WTC11 (cell line): ENCODE measurements around the gene GABBR2. TPM values are rescaled to one million over a fixed set of nuclear protein-coding genes. Genes with fewer than 3 reads are reported as not detected.

Experiments
- ATAC-seq: fragments of 200-7000 bp; cut with Tn5 transposase; 2 replicates; pipeline ENCODE4 v1.10.0; 2021; ENCODE audit warnings: mild to moderate bottlenecking, moderate library complexity
- CTCF ChIA-PET: fragments of 300-600 bp; sonication (Branson Sonifier 250); formaldehyde crosslinking; loops from one replicate; lab custom pipeline; 2021; ENCODE audit warnings: antibody characterized with exemption; lab: Charles Lee
- POLR2A ChIA-PET: fragments of 350-600 bp; sonication (Branson Sonifier 250); formaldehyde crosslinking; loops from one replicate; lab custom pipeline; 2021; ENCODE audit warnings: antibody characterized with exemption; lab: Charles Lee
- DNase-seq: peaks from one replicate; pipeline ENCODE4 v3.0.0; 2021; ENCODE audit warnings: low spot score
- H3K27ac Mint-ChIP-seq: 2 replicates; pipeline ENCODE4 v1.8.0; 2021; ENCODE audit warnings: mixed read lengths
- H3K27me3 Mint-ChIP-seq: 2 replicates; pipeline ENCODE4 v1.8.0; 2021; ENCODE audit warnings: low read depth, mild to moderate bottlenecking, moderate library complexity, mixed read lengths
- H3K36me3 Mint-ChIP-seq: 2 replicates; pipeline ENCODE4 v1.8.0; 2021; ENCODE audit warnings: mixed read lengths
- H3K4me1 Mint-ChIP-seq: 2 replicates; pipeline ENCODE4 v1.8.0; 2022; ENCODE audit warnings: mixed read lengths
- H3K4me3 Mint-ChIP-seq: 2 replicates; pipeline ENCODE4 v1.8.0; 2021; ENCODE audit warnings: mild to moderate bottlenecking, moderate library complexity, mixed read lengths
- H3K9me3 Mint-ChIP-seq: 2 replicates; pipeline ENCODE4 v1.8.0; 2021; ENCODE audit warnings: mixed read lengths
- AFF4 ChIP-seq: sonication (generic); formaldehyde crosslinking; IDR thresholded peaks from 2 replicates; pipeline ENCODE4 v1.8.1; 2023; ENCODE audit warnings: mild to moderate bottlenecking, missing genetic modification reagents, borderline replicate concordance
- ATF3 ChIP-seq: sonication (generic); formaldehyde crosslinking; conservative IDR thresholded peaks from 2 replicates; pipeline ENCODE4 v1.8.1; 2022; ENCODE audit warnings: mild to moderate bottlenecking, missing genetic modification reagents
- ATF6 ChIP-seq: sonication (generic); formaldehyde crosslinking; IDR thresholded peaks from 2 replicates; pipeline ENCODE4 v1.8.1; 2023; ENCODE audit warnings: mild to moderate bottlenecking, missing genetic modification reagents
- E2F4 ChIP-seq: sonication (generic); formaldehyde crosslinking; IDR thresholded peaks from 2 replicates; pipeline ENCODE4 v1.8.1; 2022; ENCODE audit warnings: low read depth, mild to moderate bottlenecking, moderate library complexity, missing genetic modification reagents, borderline replicate concordance
- GABPB1 ChIP-seq: sonication (generic); formaldehyde crosslinking; IDR thresholded peaks from 2 replicates; pipeline ENCODE4 v1.8.1; 2023; ENCODE audit warnings: mild to moderate bottlenecking, missing genetic modification reagents
- HMGXB4 ChIP-seq: sonication (generic); formaldehyde crosslinking; IDR thresholded peaks from 2 replicates; pipeline ENCODE4 v1.8.1; 2023; ENCODE audit warnings: mild to moderate bottlenecking, moderate library complexity, missing genetic modification reagents
- MLX ChIP-seq: sonication (generic); formaldehyde crosslinking; IDR thresholded peaks from 2 replicates; pipeline ENCODE4 v1.8.1; 2023; ENCODE audit warnings: mild to moderate bottlenecking, missing genetic modification reagents, moderate library complexity
- NFATC4 ChIP-seq: fragments of 250-450 bp; sonication (Bioruptor Pico); IDR thresholded peaks from 2 replicates; pipeline ENCODE4 v1.9.0; 2021; ENCODE audit warnings: mild to moderate bottlenecking
- NFE2L1 ChIP-seq: sonication (generic); formaldehyde crosslinking; IDR thresholded peaks from 2 replicates; pipeline ENCODE4 v1.8.1; 2023; ENCODE audit warnings: missing genetic modification reagents
- NR1H2 ChIP-seq: sonication (generic); formaldehyde crosslinking; IDR thresholded peaks from 2 replicates; pipeline ENCODE4 v1.9.0; 2021; ENCODE audit warnings: mild to moderate bottlenecking, moderate library complexity, missing genetic modification reagents
- RELA ChIP-seq: sonication (generic); formaldehyde crosslinking; IDR thresholded peaks from 2 replicates; pipeline ENCODE4 v1.8.1; 2022; ENCODE audit warnings: missing genetic modification reagents, mild to moderate bottlenecking, borderline replicate concordance
- SOX15 ChIP-seq: fragments of 250-450 bp; sonication (Bioruptor Pico); IDR thresholded peaks from 2 replicates; pipeline ENCODE4 v1.9.0; 2021; ENCODE audit warnings: mild to moderate bottlenecking
- STAT6 ChIP-seq: sonication (generic); formaldehyde crosslinking; conservative IDR thresholded peaks from 2 replicates; pipeline ENCODE4 v1.8.1; 2023; ENCODE audit warnings: mild to moderate bottlenecking, low read depth, missing genetic modification reagents, moderate library complexity
- ZNF219 ChIP-seq: sonication (generic); formaldehyde crosslinking; IDR thresholded peaks from 2 replicates; pipeline ENCODE4 v1.8.0; 2023; ENCODE audit warnings: missing genetic modification reagents, mild to moderate bottlenecking, borderline replicate concordance
- ZNF396 ChIP-seq: fragments of 250-450 bp; sonication (Bioruptor Pico); IDR thresholded peaks from 2 replicates; pipeline ENCODE4 v1.8.0; 2021; ENCODE audit warnings: mild to moderate bottlenecking, moderate library complexity, borderline replicate concordance
- ZNF423 ChIP-seq: fragments of 250-450 bp; sonication (Bioruptor Pico); IDR thresholded peaks from 2 replicates; pipeline ENCODE4 v2.1.2; 2022; ENCODE audit warnings: mild to moderate bottlenecking, moderate library complexity
- total RNA-seq: library from RNA; stranded (reverse); gene quantifications from 3 replicates; pipeline ENCODE4 v1.2.3, GENCODE V29; 2021

Gene GABBR2
- total RNA-seq, 1 experiment from 2014 or later: 0.92 TPM

GRCh38 chr9:98732801-98733200 lies 24.1 kb upstream of the GABBR2 start (continued):
- no peak for TF ChIP-seq ATF6 (CRISPR knock-in tag)
- no peak for TF ChIP-seq ATF3 (CRISPR knock-in tag)

- Mint-ChIP-seq H3K27me3 (no peaks in the 10 kb centered on the region), H3K4me1 (peaks cover 8% of the 10 kb centered on the region), H3K4me3 (no peak overlapping the region), H3K9me3 (no peaks in the 10 kb centered on the region), H3K27ac (no peak overlapping the region), H3K36me3 (peaks cover 21% of the 10 kb centered on the region)
- DNase-seq (no peak), ATAC-seq (no peak)
- ChIA-PET POLR2A (no interaction called here), CTCF (interaction anchor here (0.6 kb wide), 1 partner anchor 42 kb away, joined by 4 read pairs; no protein-coding TSS in a partner anchor)
- TF ChIP-seq AFF4 (no peak), STAT6 (CRISPR knock-in tag) (no peak), NR1H2 (no peak), MLX (CRISPR knock-in tag) (no peak), GABPB1 (no peak), E2F4 (no peak), ZNF423 (CRISPR knock-in tag) (no peak), NFE2L1 (CRISPR knock-in tag) (no peak), ZNF219 (CRISPR knock-in tag) (no peak), SOX15 (CRISPR knock-in tag) (no peak), RELA (CRISPR knock-in tag) (no peak), ZNF396 (CRISPR knock-in tag) (no peak), NFATC4 (CRISPR knock-in tag) (no peak), HMGXB4 (CRISPR knock-in tag) (no peak)
These were observed 23.4 kb upstream of the GABBR2 start for GRCh38 chr9:98732091-98732490.
